H1 (cell line): ENCODE measurements around the gene TMEM135. TPM values are rescaled to one million over a fixed set of nuclear protein-coding genes. Genes with fewer than 3 reads are reported as not detected.

ENCODE experiments used
- CTCF ChIA-PET: fragments of 300-600 bp; sonication (Branson Sonifier 250); formaldehyde crosslinking; loops from one replicate; lab custom pipeline; 2021; ENCODE audit not compliant: partially characterized antibody; lab: Charles Lee
- POLR2A ChIA-PET: fragments of 300-600 bp; sonication (Branson Sonifier 250); formaldehyde crosslinking; loops from one replicate; lab custom pipeline; 2021; ENCODE audit warnings: inconsistent platforms; ENCODE audit not compliant: partially characterized antibody; lab: Charles Lee
- DNase-seq, 2 experiments: peaks; one replicate each; pipeline versions ENCODE4 v3.0.0 to v3.0.0-alpha.2; 2010 to 2022; ENCODE audit warnings: low spot score in 2 of 2, low read depth in 1 of 2, mixed read lengths in 1 of 2
- FAIRE-seq: peaks from 2 replicates; lab custom pipeline; 2011; peaks lifted over from hg19 to GRCh38; lab: Jason Lieb, UNC
- H2AFZ ChIP-seq: 2 replicates; pipeline ENCODE4 v1.8.1; 2012; ENCODE audit warnings: low read length, inconsistent platforms
- H2AK5ac ChIP-seq: 2 replicates; pipeline ENCODE4 v1.6.1; 2013; ENCODE audit warnings: low read depth, low read length
- H2BK120ac ChIP-seq: replicated peaks from 2 replicates; pipeline ENCODE3; 2013; ENCODE audit warnings: low read depth, low read length, inconsistent platforms
- H2BK12ac ChIP-seq: 2 replicates; pipeline ENCODE4 v1.6.1; 2013; ENCODE audit warnings: low read depth, low read length
- H2BK15ac ChIP-seq: 2 replicates; pipeline ENCODE4 v1.6.1; 2013; ENCODE audit warnings: low read length
- H2BK20ac ChIP-seq: 2 replicates; pipeline ENCODE4 v1.6.1; 2013; ENCODE audit warnings: low read length
- H2BK5ac ChIP-seq: 2 replicates; pipeline ENCODE4 v1.6.1; 2013; ENCODE audit warnings: low read depth, low read length
- H3K14ac ChIP-seq: 2 replicates; pipeline ENCODE4 v1.6.1; 2013; ENCODE audit warnings: inconsistent platforms; ENCODE audit not compliant: insufficient read length
- H3K18ac ChIP-seq: 2 replicates; pipeline ENCODE4 v1.6.1; 2013; ENCODE audit warnings: low read length; ENCODE audit errors: extremely low read depth
- H3K23ac ChIP-seq: 2 replicates; pipeline ENCODE4 v1.6.1; 2013; ENCODE audit warnings: inconsistent platforms; ENCODE audit not compliant: insufficient read length
- H3K23me2 ChIP-seq: 2 replicates; pipeline ENCODE4 v1.6.1; 2013; ENCODE audit warnings: low read depth, low read length
- H3K27ac ChIP-seq: 2 replicates; pipeline ENCODE4 v1.6.1; 2011; ENCODE audit warnings: low read depth, low read length, inconsistent platforms
- H3K27me3 ChIP-seq, 4 experiments: replicated peaks in 1 of 4; 1 replicate in 1 of 4; 2 replicates in 3 of 4; pipeline versions ENCODE4 v1.6.1 to v1.8.1; 2011 to 2013; ENCODE audit warnings: low read length in 3 of 4, mild to moderate bottlenecking in 3 of 4, inconsistent platforms in 2 of 4, mixed read lengths in 2 of 4, moderate library complexity in 1 of 4; ENCODE audit not compliant: control insufficient read depth in 3 of 4, insufficient read depth in 3 of 4; ENCODE audit errors: extremely low read depth in 1 of 4
- H3K36me3 ChIP-seq, 4 experiments: 2 replicates each; pipeline versions ENCODE4 v1.6.1 to v1.8.1; 2011 to 2013; ENCODE audit warnings: mild to moderate bottlenecking in 4 of 4, low read length in 3 of 4, moderate library complexity in 2 of 4, control low read depth in 1 of 4, inconsistent platforms in 1 of 4; ENCODE audit not compliant: insufficient read depth in 4 of 4, control insufficient read depth in 2 of 4
- H3K4ac ChIP-seq: replicated peaks from 2 replicates; pipeline ENCODE3; 2013; ENCODE audit warnings: low read length, low read depth, mixed read lengths, inconsistent platforms; ENCODE audit not compliant: insufficient read length
- H3K4me1 ChIP-seq, 4 experiments: replicated peaks in 1 of 4; 1 replicate in 1 of 4; 2 replicates in 3 of 4; pipeline versions ENCODE4 v1.6.1 to v1.8.1; 2011 to 2013; ENCODE audit warnings: low read length in 3 of 4, inconsistent platforms in 2 of 4, mixed read lengths in 1 of 4; ENCODE audit not compliant: insufficient read depth in 4 of 4, control insufficient read depth in 3 of 4
- H3K4me2 ChIP-seq, 2 experiments: 2 replicates each; pipeline versions ENCODE4 v1.6.1 to v1.8.1; 2011 to 2013; ENCODE audit warnings: low read depth in 2 of 2, low read length in 2 of 2, control low read depth in 1 of 2, inconsistent platforms in 1 of 2, mild to moderate bottlenecking in 1 of 2; ENCODE audit not compliant: insufficient read depth in 1 of 2
- H3K4me3 ChIP-seq, 4 experiments: fragments of 200-600, 300-600 bp in 1 of 4; sonication (generic), shearing (Covaris generic), sonication (Bioruptor Twin) in 1 of 4; 2 replicates each; pipeline versions ENCODE4 v1.5.1 to v1.8.1; 2011 to 2016; ENCODE audit warnings: low read length in 4 of 4, low read depth in 3 of 4, control low read depth in 2 of 4, inconsistent platforms in 2 of 4, mild to moderate bottlenecking in 2 of 4, mixed read lengths in 1 of 4, moderate library complexity in 1 of 4; ENCODE audit not compliant: insufficient read depth in 2 of 4; ENCODE audit errors: extremely low read depth in 1 of 4
- H3K56ac ChIP-seq: replicated peaks from 2 replicates; pipeline ENCODE3; 2013; ENCODE audit warnings: low read depth, mild to moderate bottlenecking, mixed read lengths, low read length, inconsistent platforms; ENCODE audit not compliant: insufficient read length
- H3K79me1 ChIP-seq: 2 replicates; pipeline ENCODE4 v1.6.1; 2013; ENCODE audit warnings: low read depth, low read length, control low read depth
- H3K79me2 ChIP-seq, 2 experiments: 2 replicates each; pipeline versions ENCODE4 v1.6.1 to v1.8.1; 2012 to 2013; ENCODE audit warnings: low read length in 2 of 2, mild to moderate bottlenecking in 2 of 2, inconsistent platforms in 1 of 2; ENCODE audit not compliant: insufficient read depth in 2 of 2, control insufficient read depth in 1 of 2
- H3K9ac ChIP-seq, 4 experiments: replicated peaks in 1 of 4; 1 replicate in 1 of 4; 2 replicates in 3 of 4; pipeline versions ENCODE4 v1.6.1 to v1.8.1; 2011 to 2013; ENCODE audit warnings: low read depth in 3 of 4, low read length in 3 of 4, control low read depth in 2 of 4, mild to moderate bottlenecking in 2 of 4, moderate library complexity in 2 of 4, inconsistent platforms in 1 of 4; ENCODE audit errors: extremely low read depth in 1 of 4
- H3K9me3 ChIP-seq, 2 experiments: 2 replicates each; pipeline versions ENCODE4 v1.6.1 to v1.8.1; 2012 to 2013; ENCODE audit warnings: mild to moderate bottlenecking in 2 of 2, moderate library complexity in 2 of 2, control low read depth in 1 of 2, inconsistent platforms in 1 of 2, low read depth in 1 of 2, low read length in 1 of 2, mixed read lengths in 1 of 2; ENCODE audit not compliant: insufficient read depth in 2 of 2
- H4K20me1 ChIP-seq, 2 experiments: replicated peaks in 1 of 2; 2 replicates each; pipeline versions ENCODE3 to v1.8.1; 2011 to 2013; ENCODE audit warnings: inconsistent platforms in 2 of 2, low read length in 2 of 2, mild to moderate bottlenecking in 1 of 2; ENCODE audit not compliant: insufficient read depth in 2 of 2, control insufficient read depth in 1 of 2
- H4K5ac ChIP-seq: 2 replicates; pipeline ENCODE4 v1.6.1; 2013; ENCODE audit warnings: low read length, low read depth, mixed read lengths, inconsistent platforms; ENCODE audit not compliant: insufficient read length
- H4K8ac ChIP-seq: 2 replicates; pipeline ENCODE4 v1.8.0; 2013; ENCODE audit warnings: mild to moderate bottlenecking, moderate library complexity, low read length, inconsistent platforms; ENCODE audit not compliant: insufficient read depth; ENCODE audit errors: extremely low read depth
- H4K91ac ChIP-seq: replicated peaks from 2 replicates; pipeline ENCODE3; 2013; ENCODE audit warnings: low read length, mixed read lengths, inconsistent platforms; ENCODE audit not compliant: insufficient read length
- BRCA1 ChIP-seq: IDR thresholded peaks from 2 replicates; pipeline ENCODE4 v1.6.1; 2012; ENCODE audit warnings: low read depth, low read length, improper control_type of control experiment
- CREB1 ChIP-seq: IDR thresholded peaks from 2 replicates; pipeline ENCODE4 v1.6.1; 2012; ENCODE audit warnings: inconsistent platforms
- EGR1 ChIP-seq: IDR thresholded peaks from 2 replicates; pipeline ENCODE4 v1.6.1; 2011; ENCODE audit warnings: low read depth, low read length, borderline replicate concordance
- GABPA ChIP-seq: IDR thresholded peaks from 2 replicates; pipeline ENCODE4 v1.6.1; 2011; ENCODE audit warnings: mild to moderate bottlenecking, low read length, moderate library complexity, borderline replicate concordance; ENCODE audit not compliant: insufficient read depth
- KDM5A ChIP-seq: fragments of 200-600 bp; IDR thresholded peaks from 2 replicates; pipeline ENCODE4 v1.7.1; 2012; ENCODE audit warnings: mild to moderate bottlenecking, low read length, inconsistent platforms, mixed read lengths
- RFX5 ChIP-seq: IDR thresholded peaks from 2 replicates; pipeline ENCODE4 v1.6.1; 2011; ENCODE audit warnings: low read depth, low read length, improper control_type of control experiment, borderline replicate concordance
- SAP30 ChIP-seq: fragments of 300-600 bp; sonication (generic); IDR thresholded peaks from 2 replicates; pipeline ENCODE4 v1.7.1; 2012; ENCODE audit warnings: low read length, moderate library complexity, mild to moderate bottlenecking, inconsistent platforms; ENCODE audit not compliant: insufficient read depth, insufficient replicate concordance
- WGBS, 2 experiments: shearing (Covaris generic) in 1 of 2; methylation state at CpG; one replicate each; pipeline versions ENCODE4 v1.1.6 to v1.1.7; 2013 to 2015; ENCODE audit warnings: low lambda C conversion rate in 2 of 2, mixed read lengths in 2 of 2, inconsistent platforms in 1 of 2, low coverage in 1 of 2, missing lambda C conversion rate in 1 of 2; ENCODE audit not compliant: insufficient replicate concordance in 2 of 2, insufficient coverage in 1 of 2, insufficient read length in 1 of 2; ENCODE audit errors: extremely low coverage in 1 of 2, missing lambda C conversion rate in 1 of 2; 5-methylcytosine and 5-hydroxymethylcytosine counted together
- polyA plus RNA-seq, 7 experiments: library from polyadenylated mRNA; depleted of rRNA in 3 of 7; stranded (reverse) in 5 of 7; unstranded in 2 of 7; fragments of >200 nt in 5 of 7; fragments of 200-250 nt in 2 of 7; gene quantifications; 1 replicate in 5 of 7; 2 replicates in 1 of 7; 4 replicates in 1 of 7; pipeline versions ENCODE4 v1.2.1 to v1.2.3, GENCODE V29; 2011 to 2013; ENCODE audit warnings: missing spikeins in 2 of 7, mixed read lengths in 2 of 7
- total RNA-seq: library from RNA; stranded (reverse); fragmentation: NEBNext Ultra II Directional; extraction: Animal tissue kit (Norgen Biotek cat#: 25700); gene quantifications from 2 replicates; pipeline ENCODE4 v1.2.1, GENCODE V29; 2021

The TMEM135 gene
- total and polyA plus RNA-seq, 2 of the 8 experiments (the other 6 are each of a cell fraction or from before 2014, with no cell fraction given): 9.3 to 31.3 TPM

DNA sequence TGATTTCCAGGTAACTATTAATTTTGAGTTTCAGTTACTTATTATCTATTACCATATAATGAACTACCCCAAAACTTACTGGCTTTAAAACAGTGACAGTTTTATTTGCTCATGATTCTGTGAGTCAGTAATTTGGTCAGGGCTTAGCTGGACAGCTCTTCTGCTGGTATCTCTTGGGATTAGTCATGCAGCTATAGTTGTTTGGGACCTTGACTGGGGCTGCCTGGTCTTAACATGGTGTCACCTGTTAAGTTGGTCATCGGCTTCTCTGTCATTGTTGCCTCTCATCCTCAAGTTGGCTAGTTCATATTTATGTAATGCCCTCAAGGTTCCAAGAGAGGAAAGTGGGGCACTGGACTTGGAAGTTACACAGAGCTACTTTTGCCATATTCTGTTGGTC lies 177.5 kb downstream of the TMEM135 start:
- ChIA-PET CTCF (interaction anchor here (0.7 kb wide), 1 partner anchor 11 kb away, joined by 4 read pairs; no protein-coding TSS in a partner anchor), POLR2A (no interaction called here)
- H4K8ac ChIP-seq: no peak overlapping the region
- no peaks in the 10 kb centered on the region for H3K79me2 ChIP-seq
- DNase-seq: no peak
- no peaks in the 10 kb centered on the region for H3K23me2 ChIP-seq
- no peaks in the 10 kb centered on the region for H3K36me3 ChIP-seq
- no peak overlapping the region for H3K23ac ChIP-seq
- H4K91ac ChIP-seq: no peak overlapping the region
- H3K18ac ChIP-seq: no peak overlapping the region
- no peak overlapping the region for H2AFZ ChIP-seq
- FAIRE-seq: no peak
- no peaks in the 10 kb centered on the region for H3K27me3 ChIP-seq
- H3K14ac ChIP-seq: no peak overlapping the region
- no peak overlapping the region for H2BK120ac ChIP-seq
- no peaks in the 10 kb centered on the region for H3K79me1 ChIP-seq
- H3K4ac ChIP-seq: no peak overlapping the region
- no peak overlapping the region for H2BK12ac ChIP-seq
- H4K5ac ChIP-seq: no peak overlapping the region
- H3K27ac ChIP-seq: no peak overlapping the region
- no peak overlapping the region for H2BK15ac ChIP-seq
- no peaks in the 10 kb centered on the region for H3K4me1 ChIP-seq
- no peaks in the 10 kb centered on the region for H4K20me1 ChIP-seq
- TF ChIP-seq SAP30 (no peak), BRCA1 (no peak), KDM5A (no peak), RFX5 (no peak), EGR1 (no peak), GABPA (no peak), CREB1 (no peak)
- WGBS, 2 experiments: 92% methylated on average over 1 of the region's 1 CpG; no CpG with 5 or more reads in 1 of the 2 experiments
- no peak overlapping the region for H2AK5ac ChIP-seq
- no peak overlapping the region for H3K56ac ChIP-seq
- H3K9me3 ChIP-seq: no peaks in the 10 kb centered on the region
- no peak overlapping the region for H2BK5ac ChIP-seq
- no peak overlapping the region for H2BK20ac ChIP-seq
- H3K4me3 ChIP-seq: no peak overlapping the region
- no peak overlapping the region for H3K9ac ChIP-seq
- no peak overlapping the region for H3K4me2 ChIP-seq
